Esophagus squamous epithelium (tissue), 5 donors: ENCODE measurements around the gene HDDC2. TPM values are rescaled to one million over a fixed set of nuclear protein-coding genes. Genes with fewer than 3 reads are reported as not detected.

Source experiments
- DNase-seq: peaks from one replicate; lab custom pipeline; 2025; lab: John Stamatoyannopoulos, UW
- H3K27ac ChIP-seq, 4 donors: fragments of 200-600 bp; sonication (generic); one replicate each; pipeline ENCODE4 v1.5.1; 2016 to 2019; ENCODE audit warnings: mild to moderate bottlenecking in 1 of 4
- H3K27me3 ChIP-seq, 4 donors: fragments of 200-600 bp; sonication (generic); 1 replicate in 3 of 4; 2 replicates in 1 of 4; pipeline versions ENCODE4 v1.5.1 to v1.6.0; 2017 to 2021; ENCODE audit warnings: antibody characterized with exemption in 1 of 4
- H3K36me3 ChIP-seq, 3 donors: fragments of 200-600 bp; sonication (generic); one replicate each; pipeline ENCODE4 v1.5.1; 2016 to 2019
- H3K4me1 ChIP-seq, 3 donors: fragments of 200-600 bp; sonication (generic); one replicate each; pipeline ENCODE4 v1.5.1; 2017 to 2019
- H3K4me3 ChIP-seq, 4 donors: fragments of 200-600 bp; sonication (generic); 1 replicate in 3 of 4; 2 replicates in 1 of 4; pipeline ENCODE4 v1.5.1; 2016 to 2019; ENCODE audit warnings: mild to moderate bottlenecking in 2 of 4, moderate library complexity in 1 of 4
- H3K9me3 ChIP-seq, 3 donors: fragments of 200-600 bp; sonication (generic); one replicate each; pipeline ENCODE4 v1.5.1; 2016 to 2019
- POLR2A ChIP-seq, 4 donors: fragments of 450-650 bp; IDR thresholded peaks; one replicate each; pipeline ENCODE4 v1.6.1; 2017; ENCODE audit warnings: antibody characterized with exemption in 4 of 4, mild to moderate bottlenecking in 4 of 4, moderate library complexity in 3 of 4
- WGBS, 2 donors: methylation state at CpG; one replicate each; pipeline ENCODE4 v1.1.5; 2018; 5-methylcytosine and 5-hydroxymethylcytosine counted together
- intact Hi-C: fragments of 100-400 bp; cut with DNase I; formaldehyde crosslinking; loops from one replicate; pipeline ENCODE4 v1.15.0; 2022
- total RNA-seq, 4 donors: library from RNA; depleted of rRNA; stranded (reverse); fragments of >200 nt; gene quantifications; one replicate each; pipeline ENCODE4 v1.1.0, GENCODE V29; 2016
- TF ChIP-seq, protein P1 (sequence below), 6 experiments: fragments of 450-650 bp in 4 of 6; fragments of 200-600 bp in 2 of 6; sonication (generic) in 2 of 6; IDR thresholded peaks; one replicate each; pipeline ENCODE4 v1.5.1; 2016 to 2019; ENCODE audit warnings: antibody characterized with exemption in 6 of 6, mild to moderate bottlenecking in 4 of 6, moderate library complexity in 4 of 6
- donor health status: DM: yes; HTN: yes; CAD: no.

HDDC2 gene
- total RNA-seq, 4 donors from 2014 or later = 49.2 to 84.7 (median 53.3) TPM

DNA sequence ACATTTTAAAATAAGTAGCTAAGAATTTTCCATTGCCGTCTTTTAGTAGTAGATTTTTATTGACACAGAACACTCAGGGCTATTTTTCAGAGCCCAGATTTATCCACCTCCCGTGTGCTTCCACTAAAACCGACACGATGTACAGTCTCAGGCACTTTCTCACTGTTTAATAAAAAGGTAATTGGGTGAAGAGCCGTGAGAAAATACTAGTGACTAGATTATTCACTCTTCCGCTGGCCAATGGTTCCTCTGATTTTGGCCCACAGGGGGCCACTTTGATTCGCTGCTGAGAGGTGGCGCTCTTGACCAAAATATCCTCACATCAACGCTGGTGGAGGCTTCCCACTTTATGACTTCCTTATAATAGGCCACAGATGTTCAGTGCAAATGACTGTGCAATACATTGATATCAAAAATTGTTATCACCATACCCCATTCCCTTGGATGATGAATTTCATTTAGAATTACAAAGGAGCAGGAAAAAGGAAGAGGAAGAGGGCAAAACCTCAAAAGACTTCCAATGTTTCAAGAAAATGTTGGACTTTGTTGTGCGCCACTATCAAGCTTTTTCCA, 12.3 kb upstream of the HDDC2 start:
- Histone ChIP-seq H3K4me3 (no peak overlapping the region), H3K4me1 (peaks cover 0 to 4% (median 0%) of the 10 kb centered on the region in 3 donors), H3K27me3 (peaks cover 0 to 4% (median 0%) of the 10 kb centered on the region in 4 donors), H3K27ac (no peak overlapping the region), H3K36me3 (no peaks in the 10 kb centered on the region), H3K9me3 (no peaks in the 10 kb centered on the region)
- intact Hi-C loops = loop anchor here (5.0 to 10.0 kb wide), 2 partner anchors 443 to 641 kb away; partner anchors contain the start of gene HINT3
- peak; percentile 4 for DNase-seq
- no peak for TF ChIP-seq POLR2A (IDR thresholded peaks at IDR 0.05)
- TF ChIP-seq, protein P1, sequence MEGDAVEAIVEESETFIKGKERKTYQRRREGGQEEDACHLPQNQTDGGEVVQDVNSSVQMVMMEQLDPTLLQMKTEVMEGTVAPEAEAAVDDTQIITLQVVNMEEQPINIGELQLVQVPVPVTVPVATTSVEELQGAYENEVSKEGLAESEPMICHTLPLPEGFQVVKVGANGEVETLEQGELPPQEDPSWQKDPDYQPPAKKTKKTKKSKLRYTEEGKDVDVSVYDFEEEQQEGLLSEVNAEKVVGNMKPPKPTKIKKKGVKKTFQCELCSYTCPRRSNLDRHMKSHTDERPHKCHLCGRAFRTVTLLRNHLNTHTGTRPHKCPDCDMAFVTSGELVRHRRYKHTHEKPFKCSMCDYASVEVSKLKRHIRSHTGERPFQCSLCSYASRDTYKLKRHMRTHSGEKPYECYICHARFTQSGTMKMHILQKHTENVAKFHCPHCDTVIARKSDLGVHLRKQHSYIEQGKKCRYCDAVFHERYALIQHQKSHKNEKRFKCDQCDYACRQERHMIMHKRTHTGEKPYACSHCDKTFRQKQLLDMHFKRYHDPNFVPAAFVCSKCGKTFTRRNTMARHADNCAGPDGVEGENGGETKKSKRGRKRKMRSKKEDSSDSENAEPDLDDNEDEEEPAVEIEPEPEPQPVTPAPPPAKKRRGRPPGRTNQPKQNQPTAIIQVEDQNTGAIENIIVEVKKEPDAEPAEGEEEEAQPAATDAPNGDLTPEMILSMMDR (IDR thresholded peaks at IDR 0.05) = peak; percentile 53 to 85 (median 74)
- 15 to 24% methylated on average over 10 of the region's 10 CpGs for WGBS, 2 donors

DNA sequence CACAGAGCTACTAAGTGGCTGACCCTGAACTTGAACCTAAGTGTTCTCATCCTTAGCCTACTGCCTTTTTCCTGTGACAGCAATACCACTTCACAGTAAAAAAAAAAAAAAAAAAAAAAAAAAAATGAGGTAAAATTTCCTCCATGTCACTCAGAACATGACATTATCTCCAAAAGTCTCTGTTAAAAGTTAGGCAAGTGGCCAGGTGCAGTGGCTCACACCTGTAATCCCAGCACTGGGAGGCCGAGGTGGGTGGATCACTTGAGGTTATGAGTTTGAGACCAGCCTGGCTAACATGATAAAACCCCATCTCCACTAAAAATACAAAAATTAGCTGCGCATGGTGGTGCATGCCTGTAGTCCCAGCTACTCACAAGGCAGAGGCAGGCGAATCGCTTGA, 11.2 kb upstream of the HDDC2 start:
- Histone ChIP-seq H3K4me3 (no peak overlapping the region), H3K27ac (no peak overlapping the region), H3K4me1 (peaks cover 0 to 9% (median 0%) of the 10 kb centered on the region in 3 donors), H3K36me3 (no peaks in the 10 kb centered on the region), H3K27me3 (peaks cover 0 to 4% (median 0%) of the 10 kb centered on the region in 4 donors), H3K9me3 (no peaks in the 10 kb centered on the region)
- TF ChIP-seq, protein P1 (IDR thresholded peaks at IDR 0.05) = no peak
- no peak for TF ChIP-seq POLR2A (IDR thresholded peaks at IDR 0.05)
- intact Hi-C loops = loop anchor here (5.0 to 10.0 kb wide), 2 partner anchors 444 to 642 kb away; partner anchors contain the start of gene HINT3
- no peak for DNase-seq
- WGBS, 2 donors = 86 to 88% methylated on average over 4 of the region's 4 CpGs

DNA sequence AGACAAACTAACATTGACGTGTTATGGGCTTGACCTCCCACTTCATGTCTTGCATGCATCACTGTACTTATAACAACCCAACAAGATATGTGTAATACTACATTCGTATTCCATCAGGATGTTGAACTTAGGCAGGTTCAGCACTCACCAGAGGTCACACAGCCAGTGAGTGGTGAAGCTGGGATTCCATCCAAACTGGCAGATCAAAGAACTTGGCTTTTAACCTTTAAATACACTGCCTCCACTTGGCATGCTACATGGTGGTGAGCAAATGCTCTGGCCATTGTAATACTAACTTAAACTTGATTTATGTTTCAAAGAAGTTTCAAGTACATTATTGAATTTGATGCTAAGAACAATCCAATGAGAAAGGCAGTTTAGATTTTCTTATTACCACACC, 10.7 kb upstream of the HDDC2 start:
- 65 to 68% methylated on average over 2 of the region's 2 CpGs for WGBS, 2 donors
- intact Hi-C loops = loop anchor here (5.0 to 10.0 kb wide), 2 partner anchors 445 to 642 kb away; partner anchors contain the start of gene HINT3
- Histone ChIP-seq H3K4me1 (peaks cover 0 to 14% (median 0%) of the 10 kb centered on the region in 3 donors), H3K27me3 (peaks cover 0 to 2% (median 0%) of the 10 kb centered on the region in 4 donors), H3K27ac (no peak overlapping the region), H3K9me3 (no peaks in the 10 kb centered on the region), H3K36me3 (no peaks in the 10 kb centered on the region), H3K4me3 (no peak overlapping the region)
- TF ChIP-seq, protein P1 (IDR thresholded peaks at IDR 0.05) = no peak
- TF ChIP-seq POLR2A (IDR thresholded peaks at IDR 0.05) = no peak
- no peak for DNase-seq

DNA sequence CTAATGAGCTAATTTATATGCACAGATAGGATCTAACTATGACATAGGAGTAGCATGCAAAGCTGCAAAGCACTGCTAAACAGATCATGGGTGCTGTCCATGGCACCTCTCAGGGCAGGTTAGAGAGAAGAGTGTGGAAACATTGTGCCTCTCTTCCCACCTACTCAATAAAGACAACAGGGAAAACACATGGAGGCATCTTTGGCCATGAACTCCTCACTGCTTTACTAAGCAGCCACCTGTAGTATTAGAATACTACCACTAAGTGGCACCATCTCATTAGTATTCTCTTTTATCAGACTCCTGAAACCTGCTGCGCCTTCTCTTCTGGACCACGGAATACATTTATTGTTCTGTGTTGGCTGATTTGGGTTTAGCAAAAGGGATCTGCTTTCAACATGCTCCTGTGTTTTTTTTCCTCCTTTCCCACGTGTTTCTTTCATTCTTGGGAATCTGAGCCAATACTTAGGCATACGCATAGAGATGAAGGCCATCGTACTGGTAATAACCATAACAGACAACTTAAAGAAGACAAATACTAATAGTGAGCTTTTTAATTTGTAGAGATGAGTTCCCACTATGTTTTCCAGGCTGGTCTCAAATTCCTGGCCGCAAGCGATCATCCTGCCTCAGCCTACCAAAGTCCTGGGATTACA, 9.4 kb upstream of the HDDC2 start:
- Histone ChIP-seq H3K4me1 (peaks cover 0 to 22% (median 0%) of the 10 kb centered on the region in 3 donors), H3K36me3 (no peaks in the 10 kb centered on the region), H3K4me3 (no peak overlapping the region), H3K27ac (no peak overlapping the region), H3K9me3 (no peaks in the 10 kb centered on the region), H3K27me3 (no peaks in the 10 kb centered on the region)
- intact Hi-C loops = loop anchor here (5.0 to 10.0 kb wide), 2 partner anchors 446 to 644 kb away; partner anchors contain the start of gene HINT3
- TF ChIP-seq POLR2A (IDR thresholded peaks at IDR 0.05) = no peak
- TF ChIP-seq, protein P1 (IDR thresholded peaks at IDR 0.05) = peak; percentile 53 to 85 (median 74)
- 41 to 45% methylated on average over 7 of the region's 7 CpGs for WGBS, 2 donors
- no peak for DNase-seq
